HG03135 (cell line): ENCODE measurements around the gene ASPDH.
A peak's percentile ranks its signal among the peaks of the same experiment; 100 is the strongest.

Experiments
- ATAC-seq: cut with Tn5 transposase; IDR thresholded peaks from one replicate; pipeline ENCODE4 v1.9.1; 2021; ENCODE audit warnings: mild to moderate bottlenecking, moderate library complexity; ENCODE audit not compliant: unreplicated experiment

The ASPDH gene

DNA sequence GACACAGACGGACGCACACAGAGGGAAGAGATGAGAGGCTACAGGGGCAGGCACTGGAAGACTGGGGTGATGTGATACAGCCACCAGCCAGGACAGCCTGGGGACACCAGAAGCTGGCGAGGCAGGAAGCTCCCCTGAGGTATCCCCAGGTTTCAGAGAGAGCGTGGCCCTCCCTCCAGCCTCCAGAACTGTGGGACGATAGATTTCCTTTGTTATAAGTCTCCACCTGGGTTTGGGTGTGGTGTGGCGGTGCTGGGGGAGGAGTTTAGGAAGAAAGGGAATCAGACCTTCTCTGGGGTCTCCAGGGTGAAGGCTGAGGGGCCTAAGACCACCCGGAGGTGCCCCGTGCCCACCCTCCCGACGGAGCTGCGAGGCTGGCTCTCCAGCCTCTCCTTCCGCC, 2.7 kb upstream of the ASPDH start:
- ATAC-seq: no peak

GRCh38 chr19:50515168-50515561, 1.5 kb upstream of the ASPDH start:
- ATAC-seq: no peak

DNA sequence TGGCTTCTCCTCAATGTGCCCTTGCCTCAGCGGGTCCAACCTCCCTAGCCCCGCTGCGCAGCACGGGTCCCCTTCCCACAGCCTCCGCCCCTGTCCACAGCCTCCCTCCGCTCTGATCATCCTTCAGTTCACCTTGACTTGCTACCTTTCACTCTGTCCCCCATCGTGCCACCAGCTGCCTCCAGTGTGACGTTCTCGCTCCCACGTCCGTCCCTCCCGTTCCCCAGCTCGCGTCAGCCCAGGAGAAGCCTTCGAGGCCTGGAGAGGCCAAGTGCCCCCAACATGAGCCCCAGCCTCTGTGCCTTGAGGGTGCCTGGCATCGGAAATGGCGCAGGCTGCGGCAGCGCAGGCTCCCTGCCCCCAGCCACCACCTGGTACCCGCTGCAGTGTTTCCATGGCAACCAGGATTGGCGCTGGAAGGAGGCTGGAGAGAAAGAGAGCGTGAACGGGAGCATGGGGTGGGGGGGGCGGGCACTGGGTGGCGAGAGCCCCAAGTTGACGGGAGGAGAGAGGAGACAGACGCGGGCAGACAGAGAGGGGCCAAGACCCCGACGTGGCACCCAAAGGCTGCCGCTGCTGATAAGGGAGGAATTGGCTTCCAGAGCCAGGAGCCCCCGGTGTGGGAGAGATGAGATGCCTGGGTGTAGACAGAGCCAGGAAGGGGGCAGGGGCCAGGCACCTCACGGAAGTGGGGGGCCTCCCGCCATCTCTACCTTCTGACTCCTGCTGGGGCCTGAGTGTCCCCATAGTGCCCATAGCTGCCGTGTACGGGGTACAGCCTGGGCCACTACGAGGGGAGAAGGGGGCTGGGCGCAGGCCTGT, 844 bp upstream of the ASPDH start:
- ATAC-seq: no peak

DNA sequence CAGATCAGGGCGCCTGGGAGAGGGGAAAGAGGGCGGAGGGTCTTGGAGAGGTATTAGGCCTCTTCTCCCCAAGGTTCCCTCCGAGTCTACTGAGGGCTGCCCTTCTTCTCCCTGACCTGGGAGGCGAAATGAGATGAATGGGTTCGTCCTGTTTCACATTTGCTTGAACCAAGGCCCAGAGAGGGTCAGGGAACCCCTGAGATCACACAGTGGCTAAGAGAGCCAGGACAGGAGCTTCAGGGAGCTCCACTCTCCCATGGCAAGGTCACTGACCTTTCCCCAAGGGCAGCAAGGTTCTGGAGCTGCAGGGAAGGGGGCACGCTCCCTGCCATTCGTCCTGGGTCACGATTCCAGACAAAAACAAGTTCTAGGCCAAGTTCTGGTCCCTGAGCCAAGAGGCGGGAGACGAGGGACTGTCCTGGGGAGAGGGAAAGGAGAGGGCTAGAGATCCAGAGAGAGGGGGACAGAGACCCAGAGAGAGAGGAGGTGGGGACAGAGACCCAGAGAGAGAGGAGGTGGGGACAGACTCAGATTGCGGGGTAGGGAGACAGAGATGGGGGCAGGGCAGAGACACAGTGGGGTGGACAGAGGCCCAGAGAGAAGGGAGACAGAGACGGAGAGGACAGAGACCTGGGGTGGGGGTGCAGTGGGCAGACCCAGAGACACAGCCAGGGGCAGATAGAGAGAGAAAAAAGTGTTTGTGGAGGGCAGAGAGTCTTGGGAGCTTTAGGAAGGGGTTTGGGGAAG, 541 bp downstream of the ASPDH start:
- ATAC-seq: no peak

DNA sequence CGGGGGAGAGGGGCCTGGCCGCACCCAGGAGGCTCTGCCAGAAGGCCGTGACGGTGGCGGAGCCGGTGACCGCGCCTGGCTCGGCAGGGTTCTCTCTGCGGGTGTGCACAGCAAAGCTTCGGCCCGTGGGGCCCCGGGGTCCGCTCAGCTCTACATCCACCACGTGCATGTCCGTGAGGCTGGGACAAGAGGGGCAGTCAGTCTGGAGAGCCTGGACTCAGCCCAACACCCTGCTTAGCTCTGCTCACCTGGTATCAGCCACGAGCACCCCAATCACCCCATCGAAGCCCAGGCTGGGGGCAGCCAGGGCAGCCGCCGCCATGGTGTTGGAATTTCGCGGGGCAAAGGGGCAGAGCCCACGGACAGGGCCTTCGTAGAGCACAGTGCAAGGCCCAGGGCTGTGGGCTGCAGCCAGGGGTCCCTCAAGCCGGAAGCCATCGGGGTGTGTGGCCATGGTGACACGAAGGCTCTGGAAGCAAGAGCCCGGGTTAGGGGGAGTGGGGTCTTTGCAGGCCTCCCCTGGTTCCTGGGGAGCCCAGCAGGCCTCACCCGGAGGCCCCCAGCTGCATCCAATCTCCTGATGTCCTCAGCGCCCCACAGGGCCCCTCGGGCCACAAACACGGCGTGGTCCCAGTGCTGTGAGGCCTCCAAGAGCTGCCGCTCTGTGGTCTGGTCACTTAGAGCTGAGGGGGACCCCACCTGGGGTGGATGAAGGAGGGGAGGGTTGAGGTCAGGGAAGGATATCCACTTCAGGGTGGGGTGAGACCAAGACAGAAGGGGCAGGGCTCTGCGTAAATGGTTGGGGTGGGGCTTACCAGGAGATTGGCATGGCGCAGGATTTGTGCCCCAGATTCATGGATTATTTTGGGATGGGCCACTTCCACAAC, 1.4 kb downstream of the ASPDH start:
- ATAC-seq: no peak

DNA sequence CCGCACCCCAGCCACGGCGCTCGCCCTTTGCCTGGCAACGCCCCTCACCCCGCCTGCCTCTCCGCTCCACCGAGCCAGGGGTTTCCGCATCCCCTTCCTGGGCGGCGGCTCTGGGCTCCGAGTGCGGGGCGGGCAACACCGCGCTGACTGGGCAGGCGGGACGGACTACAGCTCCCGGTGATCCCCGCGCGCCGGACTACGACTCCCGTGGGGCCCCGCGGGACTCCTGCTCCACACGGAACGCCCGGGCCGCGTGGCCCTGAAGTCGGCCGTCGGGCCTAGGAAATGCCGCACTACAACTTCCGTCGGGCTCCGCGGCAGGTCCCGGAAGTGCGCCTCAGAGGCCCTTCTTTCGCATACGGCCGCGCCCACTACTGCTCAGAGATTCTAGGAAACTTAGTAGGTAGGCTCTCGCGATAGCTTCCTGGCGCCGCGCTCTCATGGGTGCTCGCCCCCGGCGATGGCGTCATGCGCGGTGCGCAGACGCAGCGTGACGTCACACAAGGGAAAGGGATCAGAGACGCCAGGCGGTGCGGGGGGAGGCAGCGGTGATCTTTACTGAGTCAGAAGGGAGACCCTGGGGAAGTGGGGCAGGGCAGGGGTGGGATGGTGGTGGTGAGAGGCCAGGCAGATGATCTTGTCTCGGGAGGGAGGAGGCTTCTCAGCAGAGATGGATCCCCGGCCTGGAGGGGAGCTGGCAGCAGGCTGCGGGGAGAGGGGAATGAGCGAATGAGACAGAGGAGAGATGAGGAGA, 2.5 kb downstream of the ASPDH start, which contains the start of gene JOSD2:
TSS of gene JOSD2 (minus strand) at position 123 of the 754 bp plus-strand sequence. CDS start 760 bp downstream, outside the sequence.
- peak; percentile 88 for ATAC-seq

- ATAC-seq: no peak
Observed at GRCh38 chr19:50510700-50511068, 3.0 kb downstream of the ASPDH start.

DNA sequence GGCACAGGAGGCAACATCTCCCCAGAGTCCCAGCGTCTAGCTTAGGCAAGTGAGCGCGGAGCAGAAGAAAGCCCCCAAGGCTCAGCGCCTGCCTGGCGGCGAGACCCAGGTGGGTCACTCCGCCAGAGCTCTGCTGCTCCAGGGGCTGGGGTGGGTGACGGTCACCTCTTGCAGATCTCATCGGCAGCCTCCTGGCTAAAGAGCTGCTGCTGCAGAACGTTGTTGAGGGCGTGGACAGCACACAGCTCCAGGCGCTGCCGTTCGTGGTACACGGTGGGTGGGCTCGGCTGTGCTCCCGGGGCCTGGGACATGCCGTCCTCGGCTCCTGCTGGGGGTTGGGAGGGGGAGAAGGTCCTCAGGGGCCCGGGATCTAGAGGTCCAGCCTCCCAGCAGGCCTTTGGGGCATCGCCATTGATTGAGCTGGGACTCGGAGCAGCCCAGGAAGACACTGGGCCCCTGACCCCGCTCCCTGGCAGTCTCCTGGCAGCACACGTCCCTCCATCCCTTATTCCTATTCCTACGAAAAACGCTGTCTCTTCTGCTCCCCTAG, 3.5 kb downstream of the ASPDH start:
- no peak for ATAC-seq

- no peak for ATAC-seq
Observed at GRCh38 chr19:50509366-50509765, 4.3 kb downstream of the ASPDH start.

- no peak for ATAC-seq
Observed at GRCh38 chr19:50508843-50509190, 4.9 kb downstream of the ASPDH start.

DNA sequence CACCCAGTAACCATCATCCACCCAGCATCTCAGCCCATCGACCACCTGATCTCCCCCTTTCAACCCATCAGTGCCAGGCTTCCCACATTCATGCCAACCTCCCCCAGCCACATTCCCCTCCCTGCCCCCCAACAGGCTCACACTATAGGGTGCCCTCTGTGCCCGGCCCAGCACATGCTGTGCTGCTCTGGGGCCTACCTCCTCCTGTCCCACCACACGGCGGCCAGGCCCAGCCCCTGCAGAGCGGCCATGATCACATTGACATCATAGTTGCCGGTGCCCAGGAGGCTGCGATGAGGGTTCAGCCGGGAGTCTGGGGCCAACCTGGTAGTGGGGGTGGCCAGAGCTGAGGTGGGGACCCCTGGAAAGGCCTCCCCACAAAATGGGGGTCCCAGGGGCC, 6.3 kb downstream of the ASPDH start:
- ATAC-seq: no peak

- no peak for ATAC-seq
Observed at GRCh38 chr19:50506700-50507099, 7.0 kb downstream of the ASPDH start.

DNA sequence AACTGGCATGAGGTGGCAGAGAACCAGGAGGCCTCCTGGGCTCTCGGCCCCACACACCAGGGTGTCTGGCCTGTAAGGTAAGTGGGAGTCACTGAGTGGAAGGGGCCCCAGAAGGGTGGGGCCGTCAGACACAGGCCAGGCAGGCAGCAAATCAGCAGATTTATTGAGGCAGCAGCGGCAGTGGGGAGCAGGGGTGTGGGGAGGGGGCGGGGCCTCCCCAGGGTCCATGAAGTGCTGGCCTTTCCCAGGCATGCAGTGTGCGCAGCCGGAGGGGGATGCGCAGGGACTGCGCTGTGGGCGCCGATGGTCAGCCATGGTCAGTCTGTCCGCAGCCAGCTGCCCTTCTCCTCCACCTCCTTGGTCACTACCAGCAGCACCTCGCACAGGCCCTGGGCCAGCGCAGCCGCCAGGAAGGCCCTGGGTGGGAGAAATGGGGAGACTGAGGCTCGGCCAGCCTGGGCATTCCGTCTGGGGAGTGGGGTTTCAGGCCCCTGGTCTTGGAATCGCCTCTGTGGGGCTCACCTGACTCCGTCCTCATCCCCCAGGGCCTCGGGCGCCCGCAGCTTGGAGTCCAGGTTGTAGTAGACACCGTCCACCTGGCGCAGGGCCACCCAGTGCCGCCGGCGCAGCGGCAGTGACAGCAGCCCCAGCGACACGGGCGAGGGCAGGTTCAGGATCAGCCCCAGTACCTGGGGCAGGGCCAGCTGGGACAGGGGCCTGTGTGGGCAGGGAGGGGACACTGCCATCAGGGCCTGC, 7.7 kb downstream of the ASPDH start:
- ATAC-seq: no peak

DNA sequence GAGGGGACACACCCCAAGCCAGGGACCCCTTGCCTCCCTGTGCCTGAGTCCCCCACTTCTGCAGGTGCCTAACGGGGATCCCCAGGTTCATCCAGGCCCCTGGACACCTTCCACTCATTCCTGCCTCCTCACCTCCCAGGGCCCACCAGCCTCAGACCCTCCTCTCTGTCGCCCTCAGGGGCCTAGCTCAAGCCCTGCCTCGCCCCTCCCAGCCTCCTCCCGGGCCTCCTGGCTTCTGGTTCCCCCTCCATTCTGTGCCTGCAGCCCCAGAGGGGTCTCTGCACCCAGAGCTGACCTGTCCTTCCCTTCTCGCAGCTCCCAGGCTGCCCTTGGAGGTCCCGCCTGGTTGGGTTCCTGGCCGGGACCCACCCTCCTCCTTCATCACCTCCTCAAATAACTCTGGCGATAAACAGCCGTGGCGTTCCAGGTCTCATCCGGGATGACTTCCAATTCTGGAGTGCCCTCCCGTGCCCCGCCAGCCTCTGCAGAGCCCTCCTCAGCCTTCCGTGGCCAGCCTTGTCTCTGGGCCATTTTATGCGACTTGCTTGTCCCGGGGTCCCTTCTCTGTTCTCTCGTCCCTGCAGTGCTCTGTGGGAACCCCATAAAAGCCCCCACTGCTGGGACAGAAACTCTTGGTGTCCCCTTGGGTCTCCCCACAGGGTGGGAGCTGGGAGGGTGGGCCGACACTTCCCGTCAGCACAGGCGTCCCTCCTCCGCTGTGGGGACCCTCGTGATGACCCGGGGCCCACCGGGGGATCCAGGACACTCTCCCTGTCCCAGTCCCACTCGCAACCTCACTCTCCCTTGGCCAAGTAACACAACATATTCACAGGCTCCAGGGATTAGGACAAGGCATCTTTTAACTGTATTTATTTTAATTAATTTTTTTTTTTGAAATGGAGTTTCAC, 11.9 kb downstream of the ASPDH start:
- no peak for ATAC-seq

- no peak for ATAC-seq
Observed at GRCh38 chr19:50501186-50501567, 12.5 kb downstream of the ASPDH start.

DNA sequence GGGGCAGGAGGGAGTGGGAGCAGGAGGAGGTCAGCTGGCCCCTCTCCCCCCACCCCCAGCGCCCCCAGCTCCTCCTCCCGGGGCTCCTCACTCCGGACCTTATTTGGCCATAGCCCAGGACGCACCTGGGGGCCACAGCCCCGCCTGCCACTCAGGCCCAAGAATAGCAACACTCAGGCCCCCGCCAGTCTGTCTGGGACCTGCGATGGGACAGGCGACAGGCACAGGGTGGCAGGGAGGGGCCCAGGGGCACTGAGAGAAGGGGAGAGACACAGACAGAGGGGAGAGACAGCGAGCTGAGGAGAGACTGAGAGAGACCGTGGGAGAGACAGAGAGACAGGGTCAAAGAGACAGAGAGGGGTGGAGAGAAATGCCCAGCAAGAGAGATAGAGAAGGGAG, 13.0 kb downstream of the ASPDH start:
- ATAC-seq: no peak

- no peak for ATAC-seq
Observed at GRCh38 chr19:50500060-50500752, 13.5 kb downstream of the ASPDH start.
